HG03442 (cell line): ENCODE data around the gene PCCA.

ENCODE experiments used
- ATAC-seq: cut with Tn5 transposase; IDR thresholded peaks from one replicate; pipeline ENCODE4 v1.9.1; 2021; ENCODE audit warnings: mild to moderate bottlenecking, moderate library complexity; ENCODE audit not compliant: unreplicated experiment

PCCA gene

GRCh38 chr13:100536643-100537180, 447.8 kb downstream of the PCCA start:
- no peak for ATAC-seq

- ATAC-seq = no peak
Observed at GRCh38 chr13:100537486-100537885, 448.6 kb downstream of the PCCA start.

- ATAC-seq = no peak
Observed at GRCh38 chr13:100537951-100538462, 449.1 kb downstream of the PCCA start.

GRCh38 chr13:100540621-100541020, 451.7 kb downstream of the PCCA start:
- no peak for ATAC-seq

- ATAC-seq = no peak
Observed at GRCh38 chr13:100541897-100542825, 453.3 kb downstream of the PCCA start.

GRCh38 chr13:100542826-100543156, 453.9 kb downstream of the PCCA start:
- ATAC-seq = peak; percentile 91

GRCh38 chr13:100543872-100544602, 455.1 kb downstream of the PCCA start:
- no peak for ATAC-seq

- no peak for ATAC-seq
Observed at GRCh38 chr13:100544866-100545683, 456.2 kb downstream of the PCCA start.

- no peak for ATAC-seq
Observed at GRCh38 chr13:100545684-100546061, 456.8 kb downstream of the PCCA start.

GRCh38 chr13:100546713-100547405, 458.0 kb downstream of the PCCA start:
- no peak for ATAC-seq

- no peak for ATAC-seq
Observed at GRCh38 chr13:100547791-100548201, 458.9 kb downstream of the PCCA start.

- ATAC-seq = no peak
Observed at GRCh38 chr13:100549316-100549715, 460.4 kb downstream of the PCCA start.

GRCh38 chr13:100552755-100553154, 463.9 kb downstream of the PCCA start:
- ATAC-seq = no peak

- ATAC-seq = no peak
Observed at GRCh38 chr13:100559886-100560285, 471.0 kb downstream of the PCCA start.

- no peak for ATAC-seq
Observed at GRCh38 chr13:100560498-100561157, 471.7 kb downstream of the PCCA start.

GRCh38 chr13:100561158-100561499, 472.2 kb downstream of the PCCA start:
- ATAC-seq = no peak

- ATAC-seq = no peak
Observed at GRCh38 chr13:100561599-100562204, 472.8 kb downstream of the PCCA start.

GRCh38 chr13:100563779-100564178, 474.9 kb downstream of the PCCA start:
- ATAC-seq = no peak

- no peak for ATAC-seq
Observed at GRCh38 chr13:100564444-100565223, 475.7 kb downstream of the PCCA start.
